Stimulated activated CD8-positive, alpha-beta memory T cell treated with anti-CD3 and anti-CD28 coated beads, Interleukin-2, amount 100 ng/mL, for 1 hour (primary cell): ENCODE results near the gene SEC14L2.

ENCODE experiments used
- DNase-seq, 2 donors: peaks; one replicate each; pipeline ENCODE4 v3.0.0-alpha.2; 2020; ENCODE audit warnings: low read depth in 2 of 2

SEC14L2 gene

GRCh38 chr22:30396871-30397655, at the start of gene SEC14L2:
Gene SEC14L2, plus strand, starts transcription at chr22:30397018. Its CDS starts 99 bp downstream, at chr22:30397117.
- peak in 1 of 2 donors; percentile 23 for DNase-seq

DNA sequence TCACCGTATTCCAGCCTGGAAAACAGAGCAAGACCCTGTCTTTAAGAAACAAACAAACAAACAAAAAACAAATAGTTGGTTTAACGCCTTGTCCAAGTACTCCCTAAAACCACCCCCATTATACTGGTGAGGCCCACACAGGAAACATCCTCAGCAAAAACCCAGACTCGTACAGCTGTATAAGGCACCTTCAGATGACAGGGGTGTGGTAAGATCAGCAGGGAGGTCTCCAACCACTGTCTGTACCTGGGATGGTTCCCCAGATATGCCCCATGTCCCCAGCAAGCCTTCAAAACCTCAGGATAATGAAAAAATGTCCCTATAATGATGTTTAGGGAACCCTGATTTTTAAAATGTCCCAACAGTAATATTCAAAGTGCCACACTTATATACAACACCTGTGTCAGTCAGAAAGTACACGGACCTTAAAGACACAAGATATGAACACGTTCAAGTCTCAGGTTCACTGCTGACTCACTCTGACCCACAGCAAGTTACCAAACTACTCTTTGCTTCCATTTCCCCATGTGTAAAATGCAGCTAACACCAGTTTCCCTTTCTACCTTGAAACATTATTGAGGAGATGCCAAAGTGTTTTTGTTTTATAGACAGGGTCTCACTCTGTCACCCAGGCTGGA, 49.4 kb upstream of the SEC14L2 start:
- DNase-seq, result no peak

- DNase-seq, result no peak
Measured at GRCh38 chr22:30348404-30348803, 48.4 kb upstream of the SEC14L2 start.

DNA sequence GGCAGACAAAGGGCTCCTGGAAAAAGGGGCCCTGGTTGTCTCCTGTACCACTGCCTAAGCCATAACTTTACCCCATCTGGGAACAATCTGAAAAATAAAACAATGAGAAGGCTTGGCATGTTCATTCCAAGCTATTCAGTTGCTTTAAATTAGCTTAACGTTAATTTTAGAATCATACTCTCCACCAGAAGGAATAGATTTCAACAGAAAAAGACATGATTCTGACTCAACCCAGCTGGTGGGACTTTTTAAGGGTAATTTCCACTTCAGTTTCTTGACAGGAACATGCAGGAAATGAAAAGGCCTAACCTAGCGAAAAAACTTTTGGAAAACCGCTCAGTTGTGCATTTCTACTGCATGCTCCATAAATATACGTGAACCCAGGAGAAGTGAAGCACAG, 48.0 kb upstream of the SEC14L2 start:
- no peak for DNase-seq

DNA sequence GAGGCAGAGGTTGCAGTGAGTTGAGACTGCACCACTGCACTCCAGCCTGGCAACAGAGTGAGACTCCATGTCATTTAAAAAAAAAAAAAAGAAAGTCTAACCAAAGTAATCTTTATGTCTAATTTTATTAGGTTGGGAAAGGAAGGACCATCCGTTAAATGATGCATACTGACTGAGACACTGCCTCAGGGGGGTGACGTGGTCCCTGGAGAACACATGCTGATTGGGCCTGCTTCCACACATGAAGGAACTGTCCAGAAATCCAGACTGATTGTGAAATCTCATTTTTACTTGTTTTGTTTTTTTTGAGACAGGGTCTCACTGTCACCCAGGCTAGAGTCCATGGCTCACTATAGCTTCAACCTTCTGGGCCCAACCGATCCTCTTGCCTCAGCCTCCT, 45.6 kb upstream of the SEC14L2 start:
- no peak for DNase-seq

DNA sequence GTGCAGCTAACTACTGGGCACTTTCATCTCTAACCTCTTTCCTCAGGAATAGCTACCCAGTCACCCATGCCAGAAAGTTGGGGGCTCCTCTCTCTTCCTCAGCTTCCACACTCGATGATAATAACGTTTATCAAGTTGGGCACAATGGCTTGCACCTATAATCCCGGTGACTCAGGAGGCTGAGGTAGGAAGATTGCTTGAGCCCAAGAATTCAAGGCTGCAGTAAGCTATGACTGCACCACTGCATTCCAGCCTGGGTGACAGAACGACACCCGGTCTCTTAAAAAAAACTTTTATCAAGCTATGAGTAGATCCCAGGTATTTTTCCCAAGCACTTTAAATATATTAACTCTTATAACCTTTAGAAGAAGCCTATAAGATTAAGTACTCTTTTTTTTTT, 42.2 kb upstream of the SEC14L2 start:
- no peak for DNase-seq

- DNase-seq, result peak; percentile 71 to 77
Measured at GRCh38 chr22:30356449-30357235, 40.2 kb upstream of the SEC14L2 start, which contains the start of the genes CCDC157 and SF3A1. Gene CCDC157, plus strand, starts transcription at chr22:30357007. Its CDS starts 8,994 bp downstream, at chr22:30366001. Gene SF3A1, minus strand, starts transcription at chr22:30356894. Its CDS starts 102 bp downstream, at chr22:30356792.

GRCh38 chr22:30357236-30357570, 39.6 kb upstream of the SEC14L2 start:
- DNase-seq, result no peak

- DNase-seq, result no peak
Measured at GRCh38 chr22:30357650-30358215, 39.1 kb upstream of the SEC14L2 start.

GRCh38 chr22:30358541-30358940, 38.3 kb upstream of the SEC14L2 start:
- no peak for DNase-seq

DNA sequence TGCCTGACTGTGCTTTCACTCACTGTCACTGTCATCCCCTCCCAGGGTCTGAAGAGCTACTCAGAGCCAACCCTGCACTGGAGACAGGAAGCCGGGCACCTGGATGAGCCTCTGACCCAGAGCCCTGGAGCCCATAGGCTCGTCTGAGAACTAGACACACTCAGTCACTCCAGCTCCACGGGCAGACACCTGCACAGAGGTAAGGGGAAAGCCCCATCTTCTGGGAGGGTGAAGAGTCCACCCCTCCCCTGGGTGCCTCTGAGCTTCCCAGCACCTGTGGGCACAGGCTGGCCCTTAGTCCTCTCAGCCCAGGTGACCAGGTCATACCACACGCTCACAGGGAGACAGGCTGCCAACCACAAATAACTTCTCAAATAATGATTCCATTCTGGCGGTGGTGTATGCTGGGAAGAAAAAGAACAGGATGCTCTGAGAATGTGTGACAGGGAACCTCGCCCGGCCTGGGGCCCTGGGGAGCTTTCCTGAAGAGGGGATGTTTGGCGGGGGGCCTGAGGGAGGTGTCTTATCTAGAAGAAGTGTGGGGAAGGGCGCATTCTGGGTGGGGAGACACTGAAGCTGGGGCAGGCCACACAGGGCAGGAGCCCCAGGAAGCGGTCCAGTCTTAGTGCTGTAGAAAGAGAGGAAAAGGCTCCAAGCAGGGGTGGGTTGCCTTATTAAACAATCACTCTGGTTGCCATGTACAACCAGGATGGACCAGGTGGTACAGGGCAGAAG, 34.7 kb upstream of the SEC14L2 start:
- no peak for DNase-seq

DNA sequence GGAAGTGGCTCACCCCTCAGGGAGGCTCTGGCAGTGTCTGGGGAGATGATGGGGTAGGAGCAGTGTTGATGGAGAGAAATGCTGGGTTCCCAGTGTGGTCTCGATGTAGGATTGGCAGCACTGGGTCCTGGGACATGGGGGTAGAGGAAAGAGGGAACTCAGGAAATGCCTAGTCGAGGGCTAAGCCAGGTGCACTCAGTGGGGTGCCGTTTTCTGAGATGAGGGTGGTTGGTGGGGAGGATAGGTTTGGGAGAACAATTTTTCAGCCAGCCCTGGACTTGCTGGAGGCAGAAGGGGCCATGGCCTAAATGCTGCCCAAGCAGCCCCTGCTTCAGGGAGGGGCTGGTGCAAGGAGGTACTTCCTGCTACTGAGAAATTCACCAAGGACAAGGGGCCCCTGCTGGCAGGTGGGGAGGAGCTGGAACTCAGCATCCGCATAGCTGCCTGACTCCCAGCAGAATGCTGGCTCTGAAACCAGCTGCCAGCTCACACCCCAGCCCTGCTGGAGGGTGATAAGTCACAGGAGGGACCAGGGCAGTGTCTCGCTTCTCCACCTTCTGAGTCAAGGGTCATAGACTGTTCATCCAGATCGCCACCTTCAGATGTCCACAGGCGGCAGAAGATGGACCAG, 34.1 kb upstream of the SEC14L2 start:
- no peak for DNase-seq

- DNase-seq, result no peak
Measured at GRCh38 chr22:30365891-30366290, 30.9 kb upstream of the SEC14L2 start.

DNA sequence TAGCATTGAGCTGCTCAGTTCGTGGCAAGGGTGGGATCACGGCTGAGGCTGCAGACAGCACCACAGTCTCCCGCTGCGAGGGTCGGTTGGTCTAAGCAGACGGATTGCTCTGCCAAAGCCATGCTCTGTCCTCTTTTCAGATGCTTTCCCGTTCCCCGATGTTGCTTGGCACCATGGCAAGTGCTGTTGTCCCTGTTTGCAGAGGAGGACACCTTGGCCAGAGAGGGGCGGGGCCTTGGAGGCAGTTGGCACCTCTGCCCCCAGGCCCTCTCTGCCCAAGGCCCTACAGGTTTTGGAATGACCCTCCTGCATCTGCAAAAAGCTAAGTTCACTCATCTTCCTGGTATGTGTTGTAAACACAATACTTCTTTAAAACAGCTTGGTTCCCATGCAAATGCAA, 28.4 kb upstream of the SEC14L2 start:
- no peak for DNase-seq

DNA sequence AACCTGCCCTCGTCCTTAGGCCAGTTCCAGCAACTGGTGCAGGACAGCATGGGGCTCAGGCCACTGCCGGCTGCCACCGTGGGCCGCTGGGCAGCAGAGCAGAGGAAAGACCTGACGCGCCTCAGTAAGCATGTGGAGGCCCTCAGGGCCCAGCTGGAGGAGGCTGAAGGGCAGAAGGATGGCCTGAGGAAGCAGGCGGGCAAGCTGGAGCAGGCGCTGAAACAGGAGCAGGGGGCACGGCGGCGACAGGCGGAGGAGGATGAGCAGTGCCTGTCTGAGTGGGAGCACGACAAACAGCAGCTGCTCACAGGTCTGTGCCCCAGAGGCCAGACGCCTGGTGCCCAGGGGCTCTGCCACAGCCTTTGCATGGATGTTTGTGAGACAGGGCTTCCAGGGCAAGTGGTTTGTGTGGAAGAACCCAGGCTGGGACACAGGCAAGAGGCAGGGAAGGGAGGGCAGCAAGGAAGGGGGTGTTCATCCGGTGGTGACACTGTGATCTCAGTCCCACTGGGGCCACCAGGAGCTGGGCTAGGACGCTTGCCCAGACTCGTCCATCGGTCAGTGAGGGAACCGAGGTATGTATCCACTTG, 26.1 kb upstream of the SEC14L2 start:
- DNase-seq, result no peak

DNA sequence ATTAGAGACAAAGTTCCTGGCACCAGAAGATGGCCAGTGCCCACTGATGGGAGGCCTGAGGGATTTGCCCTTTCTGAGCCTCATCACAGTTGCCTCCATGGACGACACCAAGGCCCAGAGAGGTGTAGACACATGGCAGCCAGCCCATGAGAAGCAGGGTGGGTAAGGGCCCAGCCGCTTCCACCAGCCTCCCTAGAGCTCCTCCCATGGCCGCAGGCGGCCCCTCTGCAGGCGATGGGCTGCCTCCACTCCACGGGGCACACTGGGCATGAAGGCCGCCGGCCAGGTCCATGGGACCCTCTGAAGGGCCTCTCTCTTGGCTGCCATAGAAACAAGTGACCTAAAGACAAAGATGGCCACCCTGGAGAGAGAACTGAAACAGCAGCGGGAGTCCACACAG, 25.5 kb upstream of the SEC14L2 start:
- no peak for DNase-seq

DNA sequence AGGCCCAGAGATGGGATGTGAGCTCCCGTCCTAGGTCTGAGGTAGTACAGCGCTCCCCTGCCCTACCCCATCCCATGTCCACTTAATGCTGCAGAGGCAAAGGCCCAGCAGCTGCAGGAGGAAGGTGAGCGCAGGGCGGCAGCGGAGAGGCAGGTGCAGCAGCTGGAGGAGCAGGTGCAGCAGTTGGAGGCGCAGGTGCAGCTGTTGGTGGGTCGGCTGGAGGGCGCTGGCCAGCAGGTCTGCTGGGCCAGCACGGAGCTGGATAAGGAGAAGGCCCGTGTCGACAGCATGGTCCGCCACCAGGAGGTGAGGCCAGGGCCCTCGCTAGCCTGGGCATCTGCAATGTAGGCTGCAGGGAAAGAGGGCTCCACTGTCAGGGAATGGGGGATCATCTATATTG, 24.8 kb upstream of the SEC14L2 start:
- no peak for DNase-seq

- DNase-seq, result no peak
Measured at GRCh38 chr22:30372915-30373314, 23.9 kb upstream of the SEC14L2 start.

GRCh38 chr22:30373331-30374325, 23.2 kb upstream of the SEC14L2 start:
- DNase-seq, result no peak
